GM18526 (cell line): ENCODE results near the gene DCDC1.

Experiments
- POLR2A ChIP-seq: IDR thresholded peaks from 3 replicates; pipeline ENCODE4 v1.6.1; 2011; ENCODE audit not compliant: insufficient read length; ENCODE audit errors: extremely low read depth

The DCDC1 gene

DNA sequence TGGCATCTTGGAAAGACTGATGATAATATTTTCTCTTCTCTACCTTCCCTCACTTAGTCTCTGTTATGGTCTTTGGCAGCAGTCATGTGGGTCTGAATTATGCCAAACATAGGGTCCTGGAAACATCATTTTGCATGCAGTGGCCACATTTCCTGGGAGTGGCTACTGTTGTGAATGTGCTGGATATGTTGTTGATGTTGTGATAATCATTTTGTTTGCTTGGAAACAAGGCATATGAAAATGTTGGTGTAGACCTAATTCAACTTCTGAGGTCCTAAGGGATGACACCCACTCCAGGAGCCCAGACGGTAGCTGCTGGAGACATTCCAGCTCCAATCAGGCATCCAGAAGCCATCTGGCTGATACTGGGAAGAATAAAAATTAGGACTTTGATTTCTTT lies 109.7 kb downstream of the DCDC1 start:
- TF ChIP-seq POLR2A: no peak

- no peak for TF ChIP-seq POLR2A
Observed at GRCh38 chr11:31254415-31254814, 115.1 kb downstream of the DCDC1 start.

DNA sequence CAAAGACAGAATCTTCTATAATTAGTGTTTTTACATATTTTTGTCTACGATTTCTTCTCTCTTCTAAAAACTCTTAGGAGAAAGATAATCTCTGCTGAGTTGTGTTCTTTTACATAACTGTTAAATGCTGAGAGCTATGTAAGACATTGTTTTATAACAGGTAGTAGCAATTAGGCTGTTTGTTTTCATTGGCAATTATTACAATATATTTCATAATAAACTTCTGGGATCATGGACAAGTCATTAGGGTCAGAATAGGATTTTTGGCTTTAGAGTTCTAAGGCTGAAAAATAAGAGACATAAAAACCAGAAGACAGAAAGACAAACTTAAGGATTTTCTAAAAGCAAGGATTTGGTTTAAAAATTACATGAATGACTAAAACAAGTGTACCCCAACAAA lies 120.8 kb downstream of the DCDC1 start:
- no peak for TF ChIP-seq POLR2A

DNA sequence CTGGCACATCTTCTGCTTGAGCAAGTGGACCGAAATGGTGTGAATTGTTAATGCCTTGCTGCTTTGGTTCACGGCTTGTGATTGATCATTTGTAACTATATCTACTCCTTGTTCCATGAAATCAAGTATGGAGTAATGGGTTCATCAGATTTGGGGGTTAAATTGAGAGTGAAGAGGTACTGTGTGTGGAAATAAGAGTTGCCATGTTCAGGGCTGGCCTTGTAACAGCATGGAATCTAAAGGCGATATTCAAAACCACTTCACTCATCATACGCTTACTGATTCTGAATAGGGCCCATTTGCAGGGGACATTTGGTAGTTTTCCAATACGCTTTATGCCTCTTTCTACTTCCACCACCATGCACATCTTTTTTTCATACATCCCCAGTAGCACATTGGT lies 122.2 kb downstream of the DCDC1 start:
- no peak for TF ChIP-seq POLR2A

DNA sequence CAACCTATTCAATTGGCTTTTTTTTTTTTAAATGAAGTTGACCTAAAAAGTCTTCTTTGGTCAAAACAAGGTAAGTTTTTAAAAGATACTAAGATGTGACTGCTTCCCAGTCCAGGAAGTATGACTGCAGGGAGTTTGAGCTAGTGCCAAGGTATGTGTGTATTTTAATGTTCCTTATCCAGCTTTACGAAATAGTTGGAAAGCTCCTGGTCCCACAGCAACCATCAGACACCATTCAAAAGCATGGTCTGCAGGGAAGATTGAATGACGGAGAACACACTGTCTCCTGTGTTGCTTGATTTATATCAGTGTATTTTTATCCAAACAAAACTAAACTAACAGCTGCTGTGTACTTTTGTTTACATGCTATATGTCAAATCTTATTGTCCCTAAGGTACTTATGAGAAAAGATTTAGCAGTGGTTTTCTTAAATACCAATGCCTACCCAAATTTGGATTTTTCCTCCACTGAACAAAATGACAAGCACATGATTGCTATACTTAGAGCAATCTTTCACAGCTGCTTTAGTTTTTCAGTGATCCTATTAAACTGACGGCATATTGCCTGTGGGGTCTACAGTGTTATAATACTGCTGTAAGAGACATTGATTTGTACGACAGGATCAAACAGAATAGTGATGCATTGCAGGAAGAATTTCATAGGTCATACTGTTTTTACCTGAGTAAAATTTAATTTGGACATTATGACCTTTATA lies 122.9 kb downstream of the DCDC1 start:
- TF ChIP-seq POLR2A: no peak

DNA sequence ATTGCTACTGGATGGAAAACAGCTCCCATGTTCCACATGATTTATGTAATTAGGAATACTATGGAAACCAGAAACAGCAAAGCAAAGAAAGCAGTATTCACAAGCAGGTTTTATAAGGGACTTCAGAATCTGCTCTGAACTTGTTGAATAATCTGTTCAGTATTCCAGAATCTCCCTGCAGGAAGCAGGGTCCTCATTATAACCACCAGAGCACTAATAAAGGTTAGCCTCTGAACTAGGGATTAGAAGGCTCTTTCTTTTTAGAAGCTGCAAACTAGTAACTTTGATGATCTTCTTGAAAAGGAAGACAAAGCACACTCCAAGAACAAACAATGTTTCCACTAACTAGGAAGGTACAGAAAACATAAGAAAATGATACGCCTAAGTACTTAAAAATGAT lies 125.8 kb downstream of the DCDC1 start:
- no peak for TF ChIP-seq POLR2A

DNA sequence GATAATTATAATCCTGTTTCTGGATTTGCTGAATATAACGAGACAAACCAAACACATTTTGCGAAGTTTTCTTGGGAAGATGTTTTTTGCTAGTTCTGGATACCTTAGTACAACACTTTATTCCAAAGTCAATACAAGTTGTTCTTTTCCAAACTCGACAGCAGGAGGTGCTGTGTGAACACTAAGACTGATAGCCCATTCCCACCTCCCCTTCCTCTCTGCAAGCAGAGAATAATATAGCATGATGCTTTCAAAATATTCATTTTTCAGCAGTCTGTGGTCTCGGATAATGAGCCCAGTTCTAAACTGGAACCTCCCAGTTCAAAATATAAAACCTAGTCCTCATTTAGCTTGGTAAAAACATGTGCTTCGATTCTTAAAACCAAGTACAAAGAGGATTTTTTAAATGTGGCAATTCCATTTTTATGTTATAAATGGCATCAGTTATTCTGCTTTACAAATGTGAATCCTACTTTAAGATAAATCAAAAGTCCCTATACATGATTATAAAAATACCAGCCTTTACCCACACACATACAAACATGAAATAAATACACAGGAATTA lies 129.1 kb downstream of the DCDC1 start:
- no peak for TF ChIP-seq POLR2A

- TF ChIP-seq POLR2A: no peak
Observed at GRCh38 chr11:31237819-31238760, 131.4 kb downstream of the DCDC1 start.

DNA sequence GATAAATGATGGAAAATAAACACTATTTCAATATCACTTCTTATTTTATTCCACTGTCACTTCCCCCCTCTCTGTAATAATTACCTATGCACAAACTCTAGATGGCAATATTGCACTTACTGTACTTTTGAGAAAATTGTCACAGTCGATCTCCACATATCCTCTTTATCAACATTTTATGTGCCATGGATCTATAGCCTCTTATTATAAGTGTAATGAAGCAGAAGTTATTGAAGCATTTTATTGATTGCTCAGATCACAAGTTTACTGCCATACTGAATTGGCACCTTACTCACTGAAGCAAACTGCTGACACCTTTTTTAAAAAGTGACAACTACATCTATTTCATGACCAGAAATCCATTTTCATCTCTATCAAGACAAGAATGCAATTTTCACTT lies 133.4 kb downstream of the DCDC1 start:
- TF ChIP-seq POLR2A: no peak

GRCh38 chr11:31233425-31233824 lies 136.1 kb downstream of the DCDC1 start:
- no peak for TF ChIP-seq POLR2A

DNA sequence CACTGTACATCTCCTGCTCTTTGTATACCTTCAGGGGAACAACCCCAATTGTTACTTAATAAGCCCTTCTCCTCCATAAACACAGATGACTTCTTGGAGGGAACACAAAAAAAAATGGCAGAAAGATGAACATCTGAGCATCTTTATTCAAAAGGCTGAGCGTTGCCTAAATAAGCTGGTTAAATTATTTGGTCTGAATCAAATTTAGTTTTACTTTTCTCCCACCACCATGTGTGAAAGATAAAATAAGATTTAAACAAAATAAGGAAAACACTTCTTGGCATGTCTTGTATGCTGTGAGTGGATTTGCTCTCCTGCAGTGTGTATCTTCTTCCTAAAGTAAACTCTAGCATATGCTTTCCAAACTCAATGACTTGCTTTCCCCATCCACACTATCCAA lies 137.9 kb downstream of the DCDC1 start:
- no peak for TF ChIP-seq POLR2A

GRCh38 chr11:31218847-31219246 lies 150.7 kb downstream of the DCDC1 start:
- TF ChIP-seq POLR2A: no peak

GRCh38 chr11:31214372-31214771 lies 155.2 kb downstream of the DCDC1 start:
- no peak for TF ChIP-seq POLR2A

DNA sequence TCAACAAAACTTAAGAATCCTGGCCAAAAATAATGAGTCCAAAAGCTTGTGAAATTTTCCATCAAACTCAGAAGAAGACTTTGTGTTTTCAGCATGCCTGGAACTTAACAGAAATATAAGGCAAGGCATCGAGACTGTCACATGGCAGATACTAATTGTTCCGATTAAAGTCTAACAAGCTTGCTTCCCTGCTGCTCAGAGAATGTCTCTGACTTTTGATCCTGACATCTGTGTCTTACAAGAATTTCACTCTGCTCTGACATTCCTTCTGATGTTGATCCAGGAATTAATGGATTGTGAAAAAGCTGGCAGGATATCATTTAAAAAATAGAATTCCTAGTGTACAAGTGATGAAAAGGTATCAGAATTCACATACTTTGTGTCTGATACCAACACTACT lies 170.2 kb downstream of the DCDC1 start:
- no peak for TF ChIP-seq POLR2A

DNA sequence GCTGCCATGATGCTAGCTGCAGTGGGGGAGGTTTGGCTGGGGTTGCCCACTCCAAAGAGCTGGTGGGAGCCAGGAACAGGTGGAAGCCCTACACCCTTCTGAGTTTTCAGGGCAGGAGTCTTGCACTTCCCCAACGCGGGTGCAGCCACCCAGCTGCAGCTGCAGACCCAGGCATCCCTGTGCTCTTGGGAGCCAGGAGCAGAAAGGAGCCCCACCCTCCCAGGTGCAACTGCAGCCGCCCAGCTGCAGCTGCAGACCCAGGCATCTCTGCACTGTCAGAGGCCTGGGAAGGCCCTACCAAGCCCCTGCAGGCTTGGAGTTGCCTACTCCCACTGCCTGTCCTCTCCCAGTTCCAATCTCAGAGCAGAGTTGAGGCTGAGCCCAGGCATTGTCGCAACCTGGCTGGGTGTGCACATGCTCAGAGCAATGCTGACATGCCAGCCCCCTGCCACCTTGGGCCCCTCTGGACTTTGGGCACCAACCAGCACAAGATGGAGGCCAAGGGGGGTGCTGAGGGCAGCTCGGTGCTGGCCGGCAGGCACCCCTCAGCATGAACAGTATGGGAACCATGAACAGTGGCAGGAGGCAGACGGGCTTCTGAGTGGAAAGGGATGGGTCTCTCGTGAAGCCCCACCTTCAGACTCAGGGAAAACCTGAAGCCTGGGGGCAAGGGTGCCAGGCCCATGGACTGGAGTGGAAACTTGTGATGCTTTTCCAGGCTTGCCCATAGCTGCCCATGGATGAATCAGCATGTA lies 195.4 kb downstream of the DCDC1 start:
- TF ChIP-seq POLR2A: no peak
